ENCODE measurements around the gene PCBD2. TPM values are rescaled to one million over a fixed set of nuclear protein-coding genes. Genes with fewer than 3 reads are reported as not detected.
"Not testable (repeated sequence)": the region's sequence is repeated elsewhere in the genome, so short reads cannot be mapped to it uniquely, and the experiment has no call there.

The PCBD2 gene
- total RNA-seq, 1 donor from 2014 or later, result 13.5 TPM

DNA sequence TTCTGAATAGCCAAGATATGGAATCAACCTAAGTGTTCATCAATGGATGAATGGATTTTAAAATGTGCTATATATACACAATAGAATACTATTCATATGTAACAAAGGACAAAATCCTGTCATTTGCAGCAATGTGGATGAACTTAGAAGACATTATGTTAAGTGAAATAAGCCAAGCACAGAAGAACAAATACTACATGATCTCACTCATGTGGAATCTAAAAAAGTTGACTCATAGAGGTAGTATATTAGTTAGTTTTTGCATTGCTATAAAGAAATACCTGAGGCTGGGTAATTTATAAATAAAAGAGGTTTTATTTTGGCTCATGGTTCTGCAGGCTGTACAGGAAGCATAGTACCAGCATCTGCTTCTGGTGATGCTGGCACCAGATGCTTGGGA, 70.9 kb downstream of the PCBD2 start:
- no peak overlapping the region for H3K27ac Mint-ChIP-seq
- peaks cover 5% of the 10 kb centered on the region for H3K36me3 Mint-ChIP-seq (ENCODE audit: low read depth)
- intact Hi-C loops (cut with micrococcal nuclease), result no loop called here
- no peaks in the 10 kb centered on the region for H3K27me3 Mint-ChIP-seq (ENCODE audit: insufficient read depth)
- no peak overlapping the region for H3K4me3 Mint-ChIP-seq
- no peaks in the 10 kb centered on the region for H3K4me1 Mint-ChIP-seq (ENCODE audit: low read depth)
- no peak for DNase-seq (ENCODE audit: low spot score)
- H3K9me3 Mint-ChIP-seq, result peaks cover 15% of the 10 kb centered on the region

GRCh38 chr5:134976841-134977240, 71.9 kb downstream of the PCBD2 start:
- intact Hi-C loops (cut with micrococcal nuclease), result no loop called here
- peaks cover 5% of the 10 kb centered on the region for H3K36me3 Mint-ChIP-seq (ENCODE audit: low read depth)
- peaks cover 2% of the 10 kb centered on the region for H3K27me3 Mint-ChIP-seq (ENCODE audit: insufficient read depth)
- no peaks in the 10 kb centered on the region for H3K4me1 Mint-ChIP-seq (ENCODE audit: low read depth)
- no peak overlapping the region for H3K4me3 Mint-ChIP-seq
- peaks cover 25% of the 10 kb centered on the region for H3K9me3 Mint-ChIP-seq
- no peak overlapping the region for H3K27ac Mint-ChIP-seq
- DNase-seq (ENCODE audit: low spot score), result no peak

- Mint-ChIP-seq H3K27me3 (ENCODE audit: insufficient read depth) (peaks cover 3% of the 10 kb centered on the region), H3K4me3 (no peak overlapping the region), H3K9me3 (peaks cover 50% of the 10 kb centered on the region), H3K4me1 (ENCODE audit: low read depth) (no peaks in the 10 kb centered on the region), H3K27ac (no peak overlapping the region), H3K36me3 (ENCODE audit: low read depth) (peaks cover 5% of the 10 kb centered on the region)
- intact Hi-C loops (cut with micrococcal nuclease), result no loop called here
- DNase-seq (ENCODE audit: low spot score), result no peak
Measured at GRCh38 chr5:134979416-134979815, 74.5 kb downstream of the PCBD2 start.

DNA sequence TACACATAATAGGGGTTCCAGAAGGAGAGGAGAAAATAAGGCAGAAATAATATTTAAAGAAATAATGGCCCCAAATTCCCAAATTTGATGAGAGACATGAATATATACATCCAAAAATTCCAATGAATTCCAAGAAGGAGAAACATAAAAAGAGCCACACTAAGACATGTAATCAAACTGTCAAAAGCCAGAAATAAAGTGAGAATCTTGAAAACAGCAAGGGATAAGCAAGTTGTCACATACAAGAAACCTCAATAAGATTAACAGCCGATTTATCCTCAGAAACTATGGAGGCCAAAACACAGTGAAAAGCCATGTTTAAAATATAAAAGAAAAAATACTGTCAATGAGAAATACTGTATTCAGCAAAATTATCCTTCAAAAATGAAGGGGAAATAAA, 77.3 kb downstream of the PCBD2 start:
- no peaks in the 10 kb centered on the region for H3K36me3 Mint-ChIP-seq (ENCODE audit: low read depth)
- H3K9me3 Mint-ChIP-seq, result peaks cover 47% of the 10 kb centered on the region
- H3K4me3 Mint-ChIP-seq, result no peak overlapping the region
- no peak overlapping the region for H3K27ac Mint-ChIP-seq
- H3K4me1 Mint-ChIP-seq (ENCODE audit: low read depth), result no peaks in the 10 kb centered on the region
- intact Hi-C loops (cut with micrococcal nuclease), result no loop called here
- peaks cover 3% of the 10 kb centered on the region for H3K27me3 Mint-ChIP-seq (ENCODE audit: insufficient read depth)
- no peak for DNase-seq (ENCODE audit: low spot score)

DNA sequence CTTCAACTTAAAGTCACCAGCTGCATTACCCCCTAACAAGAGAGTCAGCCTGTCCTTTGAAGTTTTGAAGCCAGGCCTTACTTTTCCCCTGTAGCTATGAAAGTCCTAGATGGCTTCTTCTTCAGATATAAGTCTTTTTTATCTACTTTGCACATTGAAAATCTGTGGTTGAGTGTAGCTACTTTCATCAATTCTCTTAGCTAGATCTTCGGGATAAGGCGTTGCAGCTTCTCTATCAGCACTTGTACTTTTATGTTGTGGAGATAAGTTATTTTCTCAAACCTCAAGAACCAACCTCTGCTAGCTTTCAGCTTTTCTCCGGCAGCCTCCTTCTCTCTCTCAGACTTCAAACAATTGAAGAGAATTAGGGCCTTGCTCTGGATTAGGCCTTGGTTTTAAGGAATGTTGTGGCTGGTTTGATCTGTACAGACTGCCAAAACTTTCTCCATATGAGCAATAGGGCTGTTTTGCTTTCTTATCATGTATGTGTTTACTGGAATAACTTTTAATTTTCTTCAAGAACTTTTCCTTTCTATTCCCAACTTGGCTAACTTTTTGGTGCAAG, 84.4 kb downstream of the PCBD2 start:
- DNase-seq (ENCODE audit: low spot score), result no peak
- Mint-ChIP-seq H3K4me3 (no peak overlapping the region), H3K36me3 (ENCODE audit: low read depth) (no peaks in the 10 kb centered on the region), H3K9me3 (peaks cover under 1% of the 10 kb centered on the region), H3K27me3 (ENCODE audit: insufficient read depth) (peaks cover 9% of the 10 kb centered on the region), H3K4me1 (ENCODE audit: low read depth) (no peaks in the 10 kb centered on the region), H3K27ac (no peak overlapping the region)
- intact Hi-C loops (cut with micrococcal nuclease), result no loop called here

DNA sequence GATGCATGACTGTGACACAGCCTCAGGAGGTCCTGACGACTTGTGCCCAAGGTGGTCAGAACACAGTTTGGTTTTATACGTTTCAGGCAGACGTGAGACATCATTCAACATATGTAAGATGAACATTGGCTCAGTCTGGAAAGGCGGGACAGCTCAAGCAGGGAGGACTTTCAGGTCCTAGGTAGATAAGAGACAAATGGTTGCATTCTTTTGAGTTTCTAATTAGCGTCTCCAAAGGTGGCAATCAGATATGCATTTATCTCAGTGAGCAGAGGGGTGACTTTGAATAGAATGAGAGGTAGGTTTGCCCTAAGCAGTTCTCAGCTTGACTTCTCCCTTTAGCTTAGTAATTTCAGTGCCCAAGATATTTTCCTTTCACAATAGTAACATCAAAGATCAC, 85.3 kb downstream of the PCBD2 start:
- intact Hi-C loops (cut with micrococcal nuclease); H3K4me1 Mint-ChIP-seq (ENCODE audit: low read depth); H3K9me3 Mint-ChIP-seq; H3K27me3 Mint-ChIP-seq (ENCODE audit: insufficient read depth); DNase-seq (ENCODE audit: low spot score); H3K4me3 Mint-ChIP-seq; H3K36me3 Mint-ChIP-seq (ENCODE audit: low read depth); H3K27ac Mint-ChIP-seq: not testable (repeated sequence)

GRCh38 chr5:134992148-134992547, 87.2 kb downstream of the PCBD2 start:
- no peak for DNase-seq (ENCODE audit: low spot score)
- Mint-ChIP-seq H3K36me3 (ENCODE audit: low read depth) (no peaks in the 10 kb centered on the region), H3K9me3 (no peaks in the 10 kb centered on the region), H3K4me1 (ENCODE audit: low read depth) (no peaks in the 10 kb centered on the region), H3K27ac (no peak overlapping the region), H3K4me3 (no peak overlapping the region), H3K27me3 (ENCODE audit: insufficient read depth) (peaks cover 9% of the 10 kb centered on the region)
- intact Hi-C loops (cut with micrococcal nuclease), result no loop called here

DNA sequence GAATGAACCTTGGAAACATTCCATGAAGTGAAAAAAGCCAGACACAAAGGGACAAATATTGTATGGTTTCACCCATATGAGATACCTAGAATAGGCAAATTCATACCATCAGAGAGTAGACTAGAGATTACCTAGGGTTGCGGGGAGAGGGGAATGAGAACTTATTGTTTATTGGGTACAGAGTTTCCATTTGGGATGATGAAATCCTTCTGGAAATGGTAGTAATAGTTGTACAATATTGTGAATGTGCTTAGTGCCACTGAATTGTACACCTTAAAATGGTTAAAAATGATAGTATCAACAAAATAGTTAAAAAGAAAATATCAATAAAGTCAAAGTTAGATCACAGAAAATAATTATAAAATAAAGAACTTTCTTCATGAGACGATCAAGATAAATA, 88.2 kb downstream of the PCBD2 start:
- Mint-ChIP-seq H3K9me3 (no peaks in the 10 kb centered on the region), H3K27me3 (ENCODE audit: insufficient read depth) (peaks cover 9% of the 10 kb centered on the region), H3K27ac (no peak overlapping the region), H3K4me3 (no peak overlapping the region), H3K4me1 (ENCODE audit: low read depth) (no peaks in the 10 kb centered on the region), H3K36me3 (ENCODE audit: low read depth) (no peaks in the 10 kb centered on the region)
- DNase-seq (ENCODE audit: low spot score), result no peak
- intact Hi-C loops (cut with micrococcal nuclease), result no loop called here

- peaks cover 11% of the 10 kb centered on the region for H3K27me3 Mint-ChIP-seq (ENCODE audit: insufficient read depth)
Measured at GRCh38 chr5:134994560-134995156, 89.7 kb downstream of the PCBD2 start.

DNA sequence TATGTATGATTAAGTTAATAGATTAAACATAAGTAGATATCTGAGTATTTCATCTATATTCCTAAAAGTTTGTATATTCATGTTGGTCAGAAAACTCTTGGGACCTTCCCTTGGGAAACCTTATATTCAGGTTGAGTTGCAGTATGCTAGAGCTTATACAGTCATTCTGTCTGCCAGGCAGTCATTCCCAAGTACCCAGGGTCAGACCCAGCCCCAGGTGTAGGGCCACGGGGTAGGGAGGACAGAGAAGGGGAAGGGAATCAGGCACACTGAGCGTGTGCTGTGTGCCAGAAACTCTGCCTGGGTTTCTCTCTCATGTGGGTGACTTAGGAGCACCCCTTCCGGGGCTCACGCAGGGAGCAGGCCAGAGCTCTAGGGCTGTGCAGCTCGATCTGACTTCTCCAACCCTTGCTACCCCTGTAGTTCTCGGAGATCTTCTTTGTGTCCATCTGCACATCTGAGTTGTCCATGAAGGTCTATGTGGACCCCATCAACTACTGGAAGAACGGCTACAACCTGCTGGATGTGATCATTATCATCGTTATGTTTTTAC, 91.0 kb downstream of the PCBD2 start:
- intact Hi-C loops (cut with micrococcal nuclease), result no loop called here
- Mint-ChIP-seq H3K36me3 (ENCODE audit: low read depth) (no peaks in the 10 kb centered on the region), H3K4me3 (no peak overlapping the region), H3K27me3 (ENCODE audit: insufficient read depth) (peaks cover 7% of the 10 kb centered on the region), H3K4me1 (ENCODE audit: low read depth) (no peaks in the 10 kb centered on the region), H3K27ac (no peak overlapping the region), H3K9me3 (no peaks in the 10 kb centered on the region)
- no peak for DNase-seq (ENCODE audit: low spot score)

More at GRCh38 chr5:134994560-134995156, 89.7 kb downstream of the PCBD2 start:
- Mint-ChIP-seq H3K36me3 (ENCODE audit: low read depth) (no peaks in the 10 kb centered on the region), H3K4me3 (no peak overlapping the region), H3K4me1 (ENCODE audit: low read depth) (no peaks in the 10 kb centered on the region), H3K9me3 (no peaks in the 10 kb centered on the region), H3K27ac (no peak overlapping the region)
- intact Hi-C loops (cut with micrococcal nuclease), result no loop called here
- DNase-seq (ENCODE audit: low spot score), result no peak

GRCh38 chr5:134997015-134997414, 92.1 kb downstream of the PCBD2 start:
- Mint-ChIP-seq H3K36me3 (ENCODE audit: low read depth) (no peaks in the 10 kb centered on the region), H3K4me1 (ENCODE audit: low read depth) (no peaks in the 10 kb centered on the region), H3K27me3 (ENCODE audit: insufficient read depth) (peaks cover 9% of the 10 kb centered on the region), H3K9me3 (no peaks in the 10 kb centered on the region), H3K27ac (no peak overlapping the region), H3K4me3 (no peak overlapping the region)
- intact Hi-C loops (cut with micrococcal nuclease), result no loop called here
- no peak for DNase-seq (ENCODE audit: low spot score)

- H3K4me1 Mint-ChIP-seq (ENCODE audit: low read depth); DNase-seq (ENCODE audit: low spot score); H3K36me3 Mint-ChIP-seq (ENCODE audit: low read depth); H3K9me3 Mint-ChIP-seq; H3K4me3 Mint-ChIP-seq; H3K27ac Mint-ChIP-seq; intact Hi-C loops (cut with micrococcal nuclease): not testable (repeated sequence)
- peaks cover 10% of the 10 kb centered on the region for H3K27me3 Mint-ChIP-seq (ENCODE audit: insufficient read depth)
Measured at GRCh38 chr5:134998068-134998467, 93.1 kb downstream of the PCBD2 start.

DNA sequence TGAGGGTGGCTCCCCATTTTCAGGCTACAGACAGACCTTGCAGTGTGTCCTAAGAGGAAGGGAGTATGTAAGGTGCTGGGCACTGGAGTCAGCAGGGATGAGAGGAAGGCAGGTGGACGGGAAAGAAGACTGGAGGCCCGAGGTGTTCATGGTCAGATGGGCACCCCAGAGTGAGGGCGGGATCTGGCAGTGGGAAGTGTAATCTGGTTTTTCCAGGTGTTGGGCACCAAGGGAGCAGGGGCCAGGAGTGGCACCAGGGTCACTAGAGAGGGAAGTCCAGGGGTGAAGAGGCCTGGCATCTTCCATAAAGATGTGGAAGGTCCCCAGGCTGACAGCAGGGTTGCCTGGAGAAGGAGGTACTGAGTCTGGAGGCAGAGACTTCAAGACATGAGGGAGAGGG, 99.4 kb downstream of the PCBD2 start:
- H3K27me3 Mint-ChIP-seq (ENCODE audit: insufficient read depth), result peaks cover 10% of the 10 kb centered on the region
- no peaks in the 10 kb centered on the region for H3K9me3 Mint-ChIP-seq
- DNase-seq (ENCODE audit: low spot score), result no peak
- peaks cover 2% of the 10 kb centered on the region for H3K36me3 Mint-ChIP-seq (ENCODE audit: low read depth)
- no peak overlapping the region for H3K4me3 Mint-ChIP-seq
- no peak overlapping the region for H3K27ac Mint-ChIP-seq
- H3K4me1 Mint-ChIP-seq (ENCODE audit: low read depth), result no peaks in the 10 kb centered on the region
- intact Hi-C loops (cut with micrococcal nuclease), result no loop called here

Measured in activated T-helper 1 cell treated with anti-CD3 and anti-CD28 coated beads, Interleukin-12 subunit alpha, Interleukin-12 subunit beta, Interleukin-2, Interleukin-4 antibody, amounts not matched to agents 30 ng/mL and 10 ng/mL and 1 ng/mL, durations not matched to agents 14 hours and 24 hours and 36 hours (primary cell).